Right lobe of liver (tissue), 4 donors: ENCODE measurements around the gene ECHDC3.

ENCODE experiments used
- POLR2A ChIP-seq: fragments of 450-650 bp; IDR thresholded peaks from one replicate; pipeline ENCODE4 v1.6.1; 2017; ENCODE audit warnings: antibody characterized with exemption, mild to moderate bottlenecking
- TF ChIP-seq, protein P1 (sequence below), 4 donors: fragments of 200-600 bp in 3 of 4; fragments of 450-650 bp in 1 of 4; IDR thresholded peaks; one replicate each; pipeline versions ENCODE4 v1.5.1 to v1.8.0; 2016 to 2022; ENCODE audit warnings: antibody characterized with exemption in 4 of 4, mild to moderate bottlenecking in 2 of 4
- donor health status: DM: no; HTN: no; CAD: no.
- donor health status: DM: no; HTN: no; CAD: no.
- donor health status: DM: no; HTN: yes; CAD: no.

DNA sequence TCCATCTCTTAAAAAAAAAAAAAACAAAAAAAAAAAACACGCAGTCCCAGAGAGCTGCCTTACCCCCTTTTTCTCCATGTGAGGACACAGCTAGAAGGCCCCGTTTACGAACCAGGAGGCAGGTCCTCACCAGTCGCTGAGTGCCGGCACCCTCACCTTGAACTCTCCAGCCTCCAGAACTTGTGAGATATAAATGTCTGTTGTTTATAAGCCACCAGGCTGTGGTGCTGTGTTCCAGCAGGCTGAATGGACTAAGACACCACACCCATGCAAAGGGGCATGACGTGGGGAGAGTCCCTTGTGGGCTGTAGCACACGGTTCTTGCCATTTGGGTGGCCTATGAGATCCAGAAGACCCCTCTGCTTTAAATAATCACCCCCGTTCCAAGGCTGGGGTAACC, 17.2 kb downstream of the ECHDC3 start:
- TF ChIP-seq, protein P1, sequence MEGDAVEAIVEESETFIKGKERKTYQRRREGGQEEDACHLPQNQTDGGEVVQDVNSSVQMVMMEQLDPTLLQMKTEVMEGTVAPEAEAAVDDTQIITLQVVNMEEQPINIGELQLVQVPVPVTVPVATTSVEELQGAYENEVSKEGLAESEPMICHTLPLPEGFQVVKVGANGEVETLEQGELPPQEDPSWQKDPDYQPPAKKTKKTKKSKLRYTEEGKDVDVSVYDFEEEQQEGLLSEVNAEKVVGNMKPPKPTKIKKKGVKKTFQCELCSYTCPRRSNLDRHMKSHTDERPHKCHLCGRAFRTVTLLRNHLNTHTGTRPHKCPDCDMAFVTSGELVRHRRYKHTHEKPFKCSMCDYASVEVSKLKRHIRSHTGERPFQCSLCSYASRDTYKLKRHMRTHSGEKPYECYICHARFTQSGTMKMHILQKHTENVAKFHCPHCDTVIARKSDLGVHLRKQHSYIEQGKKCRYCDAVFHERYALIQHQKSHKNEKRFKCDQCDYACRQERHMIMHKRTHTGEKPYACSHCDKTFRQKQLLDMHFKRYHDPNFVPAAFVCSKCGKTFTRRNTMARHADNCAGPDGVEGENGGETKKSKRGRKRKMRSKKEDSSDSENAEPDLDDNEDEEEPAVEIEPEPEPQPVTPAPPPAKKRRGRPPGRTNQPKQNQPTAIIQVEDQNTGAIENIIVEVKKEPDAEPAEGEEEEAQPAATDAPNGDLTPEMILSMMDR (IDR thresholded peaks at IDR 0.05): no peak
- TF ChIP-seq POLR2A: no peak
